Mesenchymal stem cell (in vitro differentiated cells and primary cell): ENCODE measurements around the gene FTSJ3.
A peak's percentile ranks its signal among the peaks of the same experiment; 100 is the strongest.

Experiments used
- DNase-seq: peaks from one replicate; pipeline ENCODE4 v3.0.0-alpha.2; 2013
- H2AFZ ChIP-seq: one replicate; pipeline ENCODE4 v1.6.1; 2013; ENCODE audit warnings: low read depth, mild to moderate bottlenecking, control low read depth, inconsistent platforms, low read length, moderate library complexity
- H2AK5ac ChIP-seq: 2 replicates; pipeline ENCODE4 v1.6.1; 2013; ENCODE audit warnings: low read length, moderate library complexity, mild to moderate bottlenecking, inconsistent platforms; ENCODE audit not compliant: severe bottlenecking
- H2BK120ac ChIP-seq: one replicate; pipeline ENCODE4 v1.6.1; 2013; ENCODE audit warnings: low read depth, mild to moderate bottlenecking, inconsistent platforms, low read length, moderate library complexity
- H2BK12ac ChIP-seq, 2 experiments: one replicate each; pipeline ENCODE4 v1.6.1; 2013; ENCODE audit warnings: inconsistent platforms in 2 of 2, low read length in 2 of 2, mild to moderate bottlenecking in 2 of 2, moderate library complexity in 2 of 2, control low read depth in 1 of 2
- H2BK15ac ChIP-seq: one replicate; pipeline ENCODE4 v1.6.1; 2013; ENCODE audit warnings: mild to moderate bottlenecking, low read depth, inconsistent platforms; ENCODE audit not compliant: poor library complexity, severe bottlenecking
- H2BK5ac ChIP-seq: 2 replicates; pipeline ENCODE4 v1.6.1; 2013; ENCODE audit warnings: low read depth, mild to moderate bottlenecking, low read length, control low read depth, inconsistent platforms; ENCODE audit not compliant: poor library complexity, severe bottlenecking
- H3K14ac ChIP-seq, 2 experiments: one replicate each; pipeline ENCODE4 v1.6.1; 2013; ENCODE audit warnings: inconsistent platforms in 2 of 2, low read length in 2 of 2, control low read depth in 1 of 2, mild to moderate bottlenecking in 1 of 2, moderate library complexity in 1 of 2
- H3K18ac ChIP-seq, 2 experiments: one replicate each; pipeline ENCODE4 v1.6.1; 2013; ENCODE audit warnings: inconsistent platforms in 2 of 2, low read length in 2 of 2, control low read depth in 1 of 2, low read depth in 1 of 2, mild to moderate bottlenecking in 1 of 2
- H3K23ac ChIP-seq, 2 experiments: one replicate each; pipeline ENCODE4 v1.6.1; 2013; ENCODE audit warnings: inconsistent platforms in 2 of 2, low read length in 2 of 2, mild to moderate bottlenecking in 2 of 2, moderate library complexity in 2 of 2, control low read depth in 1 of 2
- H3K27ac ChIP-seq: 2 replicates; pipeline ENCODE4 v1.5.1; 2013; ENCODE audit warnings: mild to moderate bottlenecking, moderate library complexity, low read length, control low read depth, inconsistent platforms; ENCODE audit not compliant: poor library complexity, severe bottlenecking
- H3K27me3 ChIP-seq, 2 experiments: 2 replicates each; pipeline versions ENCODE4 v1.6.1 to v1.7.0; 2013; ENCODE audit warnings: low read length in 2 of 2, mild to moderate bottlenecking in 2 of 2, moderate library complexity in 2 of 2, control low read depth in 1 of 2, inconsistent platforms in 1 of 2; ENCODE audit not compliant: control insufficient read depth in 1 of 2, insufficient read depth in 1 of 2
- H3K36me3 ChIP-seq, 2 experiments: 2 replicates each; pipeline versions ENCODE4 v1.6.1 to v1.7.0; 2013; ENCODE audit warnings: low read length in 2 of 2, control low read depth in 1 of 2, inconsistent platforms in 1 of 2, low read depth in 1 of 2, mild to moderate bottlenecking in 1 of 2; ENCODE audit not compliant: insufficient read depth in 2 of 2, control insufficient read depth in 1 of 2
- H3K4ac ChIP-seq, 2 experiments: one replicate each; pipeline ENCODE4 v1.6.1; 2013; ENCODE audit warnings: inconsistent platforms in 2 of 2, low read length in 2 of 2, mild to moderate bottlenecking in 2 of 2, moderate library complexity in 2 of 2, control low read depth in 1 of 2, low read depth in 1 of 2
- H3K4me1 ChIP-seq: 2 replicates; pipeline ENCODE4 v1.6.1; 2013; ENCODE audit warnings: low read depth, low read length, control low read depth; ENCODE audit not compliant: control insufficient read depth, insufficient read depth
- H3K4me2 ChIP-seq: 2 replicates; pipeline ENCODE4 v1.6.1; 2013; ENCODE audit warnings: low read length, mild to moderate bottlenecking, inconsistent platforms; ENCODE audit not compliant: poor library complexity, severe bottlenecking
- H3K4me3 ChIP-seq, 2 experiments: 2 replicates each; pipeline versions ENCODE4 v1.5.1 to v1.7.0; 2013; ENCODE audit warnings: low read length in 2 of 2, mild to moderate bottlenecking in 2 of 2, control low read depth in 1 of 2, low read depth in 1 of 2; ENCODE audit not compliant: insufficient read depth in 1 of 2
- H3K79me1 ChIP-seq: replicated peaks from 2 replicates; pipeline ENCODE4 v1.6.1; 2013; ENCODE audit warnings: mild to moderate bottlenecking, control low read depth, low read length, inconsistent platforms; ENCODE audit not compliant: poor library complexity, severe bottlenecking
- H3K9ac ChIP-seq: 2 replicates; pipeline ENCODE4 v1.7.0; 2013; ENCODE audit warnings: mild to moderate bottlenecking, low read length, moderate library complexity
- H3K9me3 ChIP-seq: 2 replicates; pipeline ENCODE4 v1.7.0; 2013; ENCODE audit warnings: mild to moderate bottlenecking, low read length; ENCODE audit not compliant: control insufficient read depth
- H4K8ac ChIP-seq: one replicate; pipeline ENCODE4 v1.6.1; 2013; ENCODE audit warnings: inconsistent platforms, mild to moderate bottlenecking, low read length, moderate library complexity
- H4K91ac ChIP-seq: one replicate; pipeline ENCODE4 v1.6.1; 2013; ENCODE audit warnings: mild to moderate bottlenecking, low read length, inconsistent platforms
- WGBS: methylation state at CpG from one replicate; pipeline ENCODE4 v1.1.7; 2013; ENCODE audit warnings: mixed read lengths; 5-methylcytosine and 5-hydroxymethylcytosine counted together

FTSJ3 gene

DNA sequence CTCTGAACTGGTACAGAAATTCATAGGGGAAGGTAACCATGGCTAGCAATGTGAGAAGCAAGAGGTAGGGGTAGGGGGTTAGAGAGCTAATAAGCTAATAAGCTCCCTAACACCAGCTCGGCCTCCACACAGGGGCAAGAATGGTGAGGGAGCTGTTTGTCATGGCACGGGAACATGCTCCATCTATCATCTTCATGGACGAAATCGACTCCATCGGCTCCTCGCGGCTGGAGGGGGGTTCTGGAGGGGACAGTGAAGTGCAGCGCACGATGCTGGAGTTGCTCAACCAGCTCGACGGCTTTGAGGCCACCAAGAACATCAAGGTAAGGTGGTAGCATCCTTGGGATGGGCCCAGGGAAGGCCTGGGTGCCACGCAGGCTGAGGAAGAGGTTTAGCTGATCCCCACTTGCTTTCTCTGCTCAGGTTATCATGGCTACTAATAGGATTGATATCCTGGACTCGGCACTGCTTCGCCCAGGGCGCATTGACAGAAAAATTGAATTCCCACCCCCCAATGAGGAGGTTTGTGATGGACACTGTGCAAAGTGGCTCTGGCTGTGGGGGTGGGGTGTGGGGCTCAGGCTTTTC lies 3.5 kb upstream of the FTSJ3 start:
- Histone ChIP-seq H4K91ac (no peak overlapping the region), H2BK5ac (no peak overlapping the region), H3K79me1 (peaks cover 36% of the 10 kb centered on the region), H2BK120ac (no peak overlapping the region), H3K27me3 (no peaks in the 10 kb centered on the region), H3K9me3 (no peaks in the 10 kb centered on the region), H2BK15ac (no peak overlapping the region), H4K8ac (no peak overlapping the region), H2BK12ac (no peak overlapping the region), H3K14ac (no peak overlapping the region), H3K27ac (no peak overlapping the region), H3K18ac (no peak overlapping the region), H3K9ac (no peak overlapping the region), H2AK5ac (no peak overlapping the region), H3K36me3 (peaks cover 65 to 77% of the 10 kb centered on the region in 2 experiments), H3K4ac (no peak overlapping the region), H3K23ac (no peak overlapping the region), H3K4me1 (peaks cover 5% of the 10 kb centered on the region), H2AFZ (no peak overlapping the region), H3K4me2 (no peak overlapping the region), H3K4me3 (no peak overlapping the region)
- 98% methylated on average over 15 of the region's 15 CpGs for WGBS
- DNase-seq: no peak

DNA sequence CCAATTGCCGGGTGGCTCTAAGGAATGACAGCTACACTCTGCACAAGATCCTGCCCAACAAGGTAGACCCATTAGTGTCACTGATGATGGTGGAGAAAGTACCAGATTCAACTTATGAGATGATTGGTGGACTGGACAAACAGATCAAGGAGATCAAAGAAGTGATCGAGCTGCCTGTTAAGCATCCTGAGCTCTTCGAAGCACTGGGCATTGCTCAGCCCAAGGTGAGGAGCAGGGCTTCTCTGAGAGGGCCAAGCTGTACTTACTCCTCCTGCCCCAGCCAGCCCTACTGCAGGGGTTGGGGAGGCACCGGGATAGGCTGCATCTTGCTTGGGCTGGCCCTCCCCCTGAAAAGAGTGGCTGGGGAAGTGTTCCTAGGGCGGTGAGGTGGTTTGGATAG lies 2.8 kb upstream of the FTSJ3 start:
- Histone ChIP-seq H4K91ac (no peak overlapping the region), H3K4me3 (no peak overlapping the region), H2BK15ac (no peak overlapping the region), H3K27me3 (no peaks in the 10 kb centered on the region), H2AK5ac (no peak overlapping the region), H3K18ac (no peak overlapping the region), H3K4me2 (no peak overlapping the region), H2BK12ac (no peak overlapping the region), H3K9me3 (no peaks in the 10 kb centered on the region), H4K8ac (no peak overlapping the region), H3K27ac (no peak overlapping the region), H2BK120ac (no peak overlapping the region), H3K14ac (no peak overlapping the region), H2BK5ac (no peak overlapping the region), H3K23ac (no peak overlapping the region), H2AFZ (no peak overlapping the region), H3K4ac (no peak overlapping the region), H3K36me3 (peaks cover 62 to 77% of the 10 kb centered on the region in 2 experiments), H3K79me1 (peaks cover 33% of the 10 kb centered on the region), H3K9ac (no peak overlapping the region), H3K4me1 (peaks cover 11% of the 10 kb centered on the region)
- over 99% methylated on average over 5 of the region's 5 CpGs for WGBS
- no peak for DNase-seq

DNA sequence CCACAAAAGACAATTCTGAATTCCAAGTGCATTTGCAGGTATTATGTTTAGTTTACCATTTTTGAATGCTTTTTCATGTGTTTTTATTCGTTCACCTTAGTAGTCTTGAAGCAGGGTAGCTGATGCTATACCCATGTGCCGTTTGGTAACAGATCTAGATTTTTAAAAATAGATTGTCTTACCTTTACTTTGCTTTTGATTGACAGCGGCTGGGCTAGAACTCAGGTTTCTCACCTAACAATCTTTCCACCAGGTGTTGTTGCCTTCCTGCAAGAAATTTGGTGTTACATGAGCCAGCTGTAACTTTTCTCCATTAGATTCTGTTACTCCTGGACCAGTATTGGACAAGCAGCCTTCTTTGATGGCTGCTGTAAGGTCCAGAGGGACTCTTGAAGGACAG lies 1.5 kb upstream of the FTSJ3 start:
- H2BK15ac ChIP-seq: no peak overlapping the region
- H2AFZ ChIP-seq: no peak overlapping the region
- no peak overlapping the region for H3K27ac ChIP-seq
- peaks cover 65 to 77% of the 10 kb centered on the region in 2 experiments for H3K36me3 ChIP-seq
- DNase-seq: no peak
- H3K14ac ChIP-seq: no peak overlapping the region
- H2BK12ac ChIP-seq: no peak overlapping the region
- H3K27me3 ChIP-seq: no peaks in the 10 kb centered on the region
- no peak overlapping the region for H4K91ac ChIP-seq
- 92% methylated on average over 3 of the region's 3 CpGs for WGBS
- peaks cover 38% of the 10 kb centered on the region for H3K79me1 ChIP-seq
- H2AK5ac ChIP-seq: no peak overlapping the region
- H3K18ac ChIP-seq: no peak overlapping the region
- no peak overlapping the region for H3K23ac ChIP-seq
- H3K4ac ChIP-seq: no peak overlapping the region
- H3K9me3 ChIP-seq: no peaks in the 10 kb centered on the region
- no peak overlapping the region for H4K8ac ChIP-seq
- H3K4me2 ChIP-seq: no peak overlapping the region
- no peak overlapping the region for H2BK5ac ChIP-seq
- peak overlapping the region; percentile 95 for H3K9ac ChIP-seq
- H3K4me1 ChIP-seq: peaks cover 9% of the 10 kb centered on the region
- peak overlapping the region in 1 of 2 experiments; percentile 97 for H3K4me3 ChIP-seq
- H2BK120ac ChIP-seq: no peak overlapping the region

DNA sequence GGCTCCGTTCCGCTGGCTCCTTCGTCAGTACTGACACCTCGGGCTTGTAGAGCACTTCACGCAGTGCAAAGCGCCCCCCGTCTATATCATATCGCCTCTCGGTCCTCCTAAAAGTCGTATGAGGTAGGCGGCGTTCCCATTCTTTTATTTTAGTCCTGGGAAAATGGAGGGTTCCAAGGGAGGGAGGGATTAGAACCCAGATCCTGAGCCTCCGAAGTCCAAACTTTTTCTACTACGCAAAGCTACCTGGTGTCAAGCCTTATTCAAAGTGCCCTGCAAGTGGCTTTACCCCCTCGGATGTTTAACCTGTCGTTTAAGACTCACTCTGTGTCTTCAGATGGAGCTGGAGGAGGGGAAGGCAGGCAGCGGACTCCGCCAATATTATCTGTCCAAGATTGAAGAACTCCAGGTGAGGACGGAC lies 348 bp upstream of the FTSJ3 start:
- Histone ChIP-seq H3K4me2 (peak overlapping the region; percentile 89), H3K4me3 (peak overlapping the region; percentile 94 to 97), H3K4me1 (peaks cover 9% of the 10 kb centered on the region), H3K9me3 (no peaks in the 10 kb centered on the region), H4K91ac (peak overlapping the region; percentile 91), H3K27me3 (no peaks in the 10 kb centered on the region), H2AFZ (peak overlapping the region; percentile 90), H2BK15ac (no peak overlapping the region), H2BK5ac (no peak overlapping the region), H3K79me1 (peaks cover 35% of the 10 kb centered on the region), H3K36me3 (peaks cover 63 to 76% of the 10 kb centered on the region in 2 experiments), H3K18ac (peak overlapping the region; percentile 88 to 99), H3K9ac (peak overlapping the region; percentile 95), H3K27ac (peak overlapping the region; percentile 91), H4K8ac (peak overlapping the region; percentile 84), H2AK5ac (peak overlapping the region; percentile 38), H3K23ac (peak overlapping the region in 1 of 2 experiments; percentile 9), H3K14ac (peak overlapping the region in 1 of 2 experiments; percentile 87), H2BK120ac (no peak overlapping the region), H2BK12ac (peak overlapping the region in 1 of 2 experiments; percentile 76), H3K4ac (peak overlapping the region in 1 of 2 experiments; percentile 98)
- no peak for DNase-seq
- WGBS: 3% methylated on average over 9 of the region's 19 CpGs
